Measurements from ENCODE around the gene MITF. TPM values are rescaled to one million over a fixed set of nuclear protein-coding genes. Genes with fewer than 3 reads are reported as not detected.

The MITF gene
- total and polyA plus RNA-seq, 3 donors from 2014 or later, result 5.5 to 9.0 (median 5.8) TPM

- no peaks in the 10 kb centered on the region for H3K9me3 ChIP-seq
- 82 to 89% methylated on average over 4 of the region's 4 CpGs for WGBS, 2 donors
- H3K4me1 ChIP-seq, result no peaks in the 10 kb centered on the region
- H3K27me3 ChIP-seq, result no peaks in the 10 kb centered on the region
- no peak overlapping the region for H3K4me3 ChIP-seq
- intact Hi-C loops (cut with DNase I; ENCODE audit: low total_unique reads), result no loop called here
- H3K27ac ChIP-seq, result no peak overlapping the region
- no peaks in the 10 kb centered on the region for H3K36me3 ChIP-seq (ENCODE audit: low read depth, missing control alignments)
- DNase-seq, result no peak
- no peak for TF ChIP-seq POLR2A (IDR thresholded peaks at IDR 0.05)
- TF ChIP-seq CTCF (IDR thresholded peaks at IDR 0.05), result no peak
These were observed 64.5 kb downstream of the MITF start for GRCh38 chr3:69803681-69804270.

- WGBS, 2 donors, result 77 to 97% methylated on average over 4 of the region's 4 CpGs
- H3K36me3 ChIP-seq (ENCODE audit: low read depth, missing control alignments), result no peaks in the 10 kb centered on the region
- no peak for DNase-seq
- H3K27ac ChIP-seq, result no peak overlapping the region
- no peak overlapping the region for H3K4me3 ChIP-seq
- no peaks in the 10 kb centered on the region for H3K9me3 ChIP-seq
- H3K27me3 ChIP-seq, result no peaks in the 10 kb centered on the region
- intact Hi-C loops (cut with DNase I; ENCODE audit: low total_unique reads), result no loop called here
- TF ChIP-seq CTCF (IDR thresholded peaks at IDR 0.05) (no peak), POLR2A (IDR thresholded peaks at IDR 0.05) (no peak)
- no peaks in the 10 kb centered on the region for H3K4me1 ChIP-seq
These were observed 66.2 kb downstream of the MITF start for GRCh38 chr3:69805491-69805890.

GRCh38 chr3:69806735-69807438 lies 67.6 kb downstream of the MITF start:
- intact Hi-C loops (cut with DNase I; ENCODE audit: low total_unique reads), result no loop called here
- WGBS, 2 donors, result 95 to 96% methylated on average over 1 of the region's 1 CpG
- H3K4me1 ChIP-seq, result no peaks in the 10 kb centered on the region

GRCh38 chr3:69807674-69808073 lies 68.4 kb downstream of the MITF start:
- WGBS, 2 donors, result 93 to 96% methylated on average over 1 of the region's 1 CpG
- no peak for TF ChIP-seq CTCF (IDR thresholded peaks at IDR 0.05)
- no peak for TF ChIP-seq POLR2A (IDR thresholded peaks at IDR 0.05)
- intact Hi-C loops (cut with DNase I; ENCODE audit: low total_unique reads), result no loop called here
- Histone ChIP-seq H3K9me3 (no peaks in the 10 kb centered on the region), H3K27me3 (no peaks in the 10 kb centered on the region), H3K27ac (no peak overlapping the region), H3K36me3 (ENCODE audit: low read depth, missing control alignments) (no peaks in the 10 kb centered on the region), H3K4me1 (no peaks in the 10 kb centered on the region), H3K4me3 (no peak overlapping the region)
- DNase-seq, result no peak

More at GRCh38 chr3:69806735-69807438, 67.6 kb downstream of the MITF start:
- no peak for DNase-seq
- no peaks in the 10 kb centered on the region for H3K27me3 ChIP-seq
- no peak overlapping the region for H3K27ac ChIP-seq
- H3K9me3 ChIP-seq, result no peaks in the 10 kb centered on the region
- TF ChIP-seq POLR2A (IDR thresholded peaks at IDR 0.05) (no peak), CTCF (IDR thresholded peaks at IDR 0.05) (no peak)
- H3K36me3 ChIP-seq (ENCODE audit: low read depth, missing control alignments), result no peaks in the 10 kb centered on the region
- no peak overlapping the region for H3K4me3 ChIP-seq
